Glutamatergic neuron (in vitro differentiated cells): ENCODE data around the gene GPBP1. TPM values are rescaled to one million over a fixed set of nuclear protein-coding genes. Genes with fewer than 3 reads are reported as not detected.
"Not testable (repeated sequence)": the region's sequence is repeated elsewhere in the genome, so short reads cannot be mapped to it uniquely, and the experiment has no call there.

Source experiments
- DNase-seq: peaks from one replicate; pipeline ENCODE4 v3.0.0; 2022
- H3K27ac Mint-ChIP-seq: one replicate; pipeline ENCODE4 v1.8.0; 2020; ENCODE audit warnings: mild to moderate bottlenecking, mixed read lengths, inconsistent platforms; ENCODE audit not compliant: unreplicated experiment
- H3K27me3 Mint-ChIP-seq: one replicate; pipeline ENCODE4 v1.8.0; 2020; ENCODE audit warnings: mild to moderate bottlenecking, moderate library complexity, mixed read lengths, inconsistent platforms; ENCODE audit not compliant: unreplicated experiment
- H3K36me3 Mint-ChIP-seq: one replicate; pipeline ENCODE4 v1.8.0; 2020; ENCODE audit warnings: mild to moderate bottlenecking, mixed read lengths, inconsistent platforms; ENCODE audit not compliant: unreplicated experiment
- H3K4me1 Mint-ChIP-seq: one replicate; pipeline ENCODE4 v1.8.0; 2020; ENCODE audit warnings: mild to moderate bottlenecking, low read depth, mixed read lengths, inconsistent platforms; ENCODE audit not compliant: unreplicated experiment
- H3K4me3 Mint-ChIP-seq: one replicate; pipeline ENCODE4 v1.8.0; 2020; ENCODE audit warnings: mild to moderate bottlenecking, mixed read lengths, inconsistent platforms; ENCODE audit not compliant: unreplicated experiment
- H3K9me3 Mint-ChIP-seq: one replicate; pipeline ENCODE4 v1.8.0; 2020; ENCODE audit warnings: mild to moderate bottlenecking, moderate library complexity, mixed read lengths, inconsistent platforms; ENCODE audit not compliant: unreplicated experiment
- CTCF ChIP-seq: fragments of 200-600 bp; sonication (generic); IDR thresholded peaks from one replicate; pipeline ENCODE4 v1.5.0; 2021; ENCODE audit not compliant: partially characterized antibody, unreplicated experiment
- total RNA-seq: library from RNA; stranded (reverse); fragmentation: NEBNext Ultra II Directional; extraction: Animal tissue kit (Norgen Biotek cat#: 25700); gene quantifications from one replicate; pipeline ENCODE4 v1.2.1, GENCODE V29; 2021; ENCODE audit not compliant: unreplicated experiment

The GPBP1 gene
- total RNA-seq, 1 donor from 2014 or later, result 81.3 TPM

GRCh38 chr5:57190593-57190992 lies 16.7 kb downstream of the GPBP1 start:
- no peaks in the 10 kb centered on the region for H3K27me3 Mint-ChIP-seq
- TF ChIP-seq CTCF, result no peak
- no peaks in the 10 kb centered on the region for H3K36me3 Mint-ChIP-seq
- no peak overlapping the region for H3K4me3 Mint-ChIP-seq
- peaks cover 10% of the 10 kb centered on the region for H3K4me1 Mint-ChIP-seq
- DNase-seq, result no peak
- peaks cover 1% of the 10 kb centered on the region for H3K9me3 Mint-ChIP-seq
- no peak overlapping the region for H3K27ac Mint-ChIP-seq

GRCh38 chr5:57191163-57191562 lies 17.3 kb downstream of the GPBP1 start:
- Mint-ChIP-seq H3K27ac (no peak overlapping the region), H3K4me3 (no peak overlapping the region), H3K36me3 (no peaks in the 10 kb centered on the region), H3K9me3 (peaks cover 1% of the 10 kb centered on the region), H3K4me1 (peaks cover 10% of the 10 kb centered on the region), H3K27me3 (no peaks in the 10 kb centered on the region)
- no peak for TF ChIP-seq CTCF
- DNase-seq, result no peak

GRCh38 chr5:57191986-57192385 lies 18.1 kb downstream of the GPBP1 start:
- Mint-ChIP-seq H3K27me3 (no peaks in the 10 kb centered on the region), H3K4me1 (peaks cover 6% of the 10 kb centered on the region), H3K27ac (no peak overlapping the region), H3K9me3 (peaks cover 1% of the 10 kb centered on the region), H3K36me3 (no peaks in the 10 kb centered on the region), H3K4me3 (no peak overlapping the region)
- no peak for TF ChIP-seq CTCF
- DNase-seq, result no peak

GRCh38 chr5:57192832-57193231 lies 19.0 kb downstream of the GPBP1 start:
- H3K9me3 Mint-ChIP-seq, H3K4me3 Mint-ChIP-seq, H3K27me3 Mint-ChIP-seq, H3K27ac Mint-ChIP-seq, H3K36me3 Mint-ChIP-seq, H3K4me1 Mint-ChIP-seq, DNase-seq: not testable (repeated sequence)

GRCh38 chr5:57193757-57194413 lies 20.0 kb downstream of the GPBP1 start:
- H3K36me3 Mint-ChIP-seq, result no peaks in the 10 kb centered on the region
- H3K4me3 Mint-ChIP-seq, result no peak overlapping the region
- DNase-seq, result no peak
- no peak overlapping the region for H3K27ac Mint-ChIP-seq
- H3K9me3 Mint-ChIP-seq, result peaks cover 1% of the 10 kb centered on the region
- H3K4me1 Mint-ChIP-seq, result no peaks in the 10 kb centered on the region
- no peaks in the 10 kb centered on the region for H3K27me3 Mint-ChIP-seq
- TF ChIP-seq CTCF, result no peak
